Epithelial cell of prostate (primary cell): ENCODE results near the gene THBS2.
A peak's percentile ranks its signal among the peaks of the same experiment; 100 is the strongest.
"Not testable (repeated sequence)": the region's sequence is repeated elsewhere in the genome, so short reads cannot be mapped to it uniquely, and the experiment has no call there.

Experiments used
- DNase-seq: peaks from one replicate; pipeline ENCODE4 v3.0.0-alpha.2; 2011; ENCODE audit warnings: low read depth, low spot score
- H3K27ac ChIP-seq: fragments of 450-650 bp; 2 replicates; pipeline ENCODE4 v1.5.1; 2017; ENCODE audit warnings: mild to moderate bottlenecking

THBS2 gene

DNA sequence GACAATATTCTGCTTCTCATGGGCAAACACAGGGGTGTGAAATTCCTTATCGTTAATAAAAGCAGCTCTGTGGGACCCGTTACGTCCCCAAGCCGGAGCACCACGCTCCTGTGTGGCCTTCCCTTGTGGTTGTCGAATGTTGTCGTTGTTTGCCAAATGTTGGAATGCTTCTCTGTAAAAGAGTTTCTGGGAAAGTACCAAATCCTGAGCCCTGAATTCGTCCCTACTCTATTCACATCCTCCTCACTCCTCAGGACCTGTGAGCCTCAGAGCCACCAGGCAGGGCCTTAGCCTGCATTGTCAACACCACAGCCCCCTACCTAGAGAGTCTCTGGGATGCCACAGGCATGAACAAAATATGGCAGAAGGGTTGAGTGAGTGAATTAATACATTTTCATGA lies 64.0 kb downstream of the THBS2 start:
- DNase-seq = no peak
- no peak overlapping the region for H3K27ac ChIP-seq

- no peak overlapping the region for H3K27ac ChIP-seq
- no peak for DNase-seq
Measured at GRCh38 chr6:169189182-169189581, 64.5 kb downstream of the THBS2 start.

DNA sequence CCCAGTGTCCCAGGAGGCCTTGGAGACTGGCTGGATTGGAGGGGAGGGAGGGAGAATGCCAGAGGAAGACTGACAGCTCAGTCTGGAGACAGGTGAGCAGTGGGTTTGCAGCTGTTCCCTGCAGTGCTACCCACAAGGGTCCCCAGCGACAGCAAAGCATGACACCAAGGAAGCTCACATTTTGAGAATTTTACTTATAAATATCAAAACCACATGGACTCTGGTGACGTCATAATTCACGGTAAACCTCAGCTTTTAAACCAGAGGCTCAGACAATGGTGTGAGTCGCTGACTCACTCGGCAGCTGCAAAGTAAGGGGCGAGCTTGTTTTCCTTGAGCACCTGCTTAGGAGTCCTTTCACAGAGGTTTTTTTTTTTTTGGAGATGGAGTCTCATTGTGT lies 65.2 kb downstream of the THBS2 start:
- no peak overlapping the region for H3K27ac ChIP-seq
- DNase-seq = peak; percentile 31

GRCh38 chr6:169188051-169188470 lies 65.6 kb downstream of the THBS2 start:
- H3K27ac ChIP-seq = no peak overlapping the region
- DNase-seq = no peak

GRCh38 chr6:169186496-169187169 lies 67.0 kb downstream of the THBS2 start:
- H3K27ac ChIP-seq = no peak overlapping the region
- no peak for DNase-seq

DNA sequence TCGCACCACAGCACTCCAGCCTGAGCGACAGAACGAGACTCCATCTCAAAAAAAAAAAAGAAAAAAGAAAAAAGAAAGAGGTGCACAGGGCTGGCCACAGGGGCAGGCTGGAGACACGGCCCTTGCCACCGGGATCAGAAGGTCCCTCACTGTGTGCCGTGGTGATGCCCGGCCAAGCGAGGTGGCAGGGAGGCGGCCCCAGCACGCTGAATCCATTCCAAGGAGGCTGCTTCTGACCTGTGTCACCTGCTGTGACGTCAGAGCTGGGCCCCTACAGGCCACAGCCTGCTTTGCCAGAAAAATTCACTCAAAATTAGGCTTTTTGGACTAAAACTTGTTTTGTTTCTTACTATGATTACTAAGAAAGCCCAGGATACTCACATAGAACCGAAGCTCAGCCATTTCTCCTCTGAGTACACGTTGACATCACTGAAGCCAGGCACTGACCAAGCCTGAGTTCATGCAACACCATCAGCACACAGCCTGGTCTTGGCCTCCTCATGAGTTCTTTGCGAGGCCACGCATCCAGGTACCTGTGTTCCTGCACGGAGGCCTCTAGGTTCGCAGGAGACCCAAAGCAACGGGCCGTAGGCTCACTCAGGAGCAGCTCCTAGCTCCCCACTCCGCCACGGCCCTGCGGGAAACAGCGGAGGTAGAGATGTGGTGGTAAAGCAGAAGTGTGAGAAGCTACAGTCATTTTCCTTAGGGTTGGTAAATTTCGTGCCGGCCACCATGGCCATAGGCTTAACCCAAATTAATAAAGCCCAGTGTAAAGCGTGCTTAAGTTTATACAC lies 67.8 kb downstream of the THBS2 start:
- no peak overlapping the region for H3K27ac ChIP-seq
- DNase-seq = no peak

- no peak overlapping the region for H3K27ac ChIP-seq
- DNase-seq = no peak
Measured at GRCh38 chr6:169185011-169185521, 68.6 kb downstream of the THBS2 start.

- no peak overlapping the region for H3K27ac ChIP-seq
- no peak for DNase-seq
Measured at GRCh38 chr6:169184419-169184818, 69.2 kb downstream of the THBS2 start.

DNA sequence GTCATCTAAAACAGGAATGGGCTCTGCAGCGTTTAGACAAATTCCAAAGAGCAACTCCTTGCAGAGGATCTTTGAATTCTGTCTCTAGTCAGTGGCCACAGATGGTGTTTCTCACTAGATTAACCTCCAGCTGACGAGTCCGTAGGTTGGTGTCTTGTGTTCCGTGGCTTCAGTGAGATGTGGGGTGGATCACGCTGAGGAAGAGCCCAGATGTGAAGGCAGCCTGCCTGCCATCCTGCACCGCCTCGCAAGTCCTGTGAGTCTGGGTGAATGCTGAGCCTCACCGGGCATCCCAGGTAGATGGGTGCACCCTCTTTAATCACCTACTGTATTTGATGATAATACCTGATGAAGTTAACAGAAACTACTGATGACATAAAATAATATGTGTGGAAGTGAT lies 70.4 kb downstream of the THBS2 start:
- no peak for DNase-seq
- H3K27ac ChIP-seq = no peak overlapping the region

- H3K27ac ChIP-seq, DNase-seq: not testable (repeated sequence)
Measured at GRCh38 chr6:169179831-169180230, 73.8 kb downstream of the THBS2 start.

DNA sequence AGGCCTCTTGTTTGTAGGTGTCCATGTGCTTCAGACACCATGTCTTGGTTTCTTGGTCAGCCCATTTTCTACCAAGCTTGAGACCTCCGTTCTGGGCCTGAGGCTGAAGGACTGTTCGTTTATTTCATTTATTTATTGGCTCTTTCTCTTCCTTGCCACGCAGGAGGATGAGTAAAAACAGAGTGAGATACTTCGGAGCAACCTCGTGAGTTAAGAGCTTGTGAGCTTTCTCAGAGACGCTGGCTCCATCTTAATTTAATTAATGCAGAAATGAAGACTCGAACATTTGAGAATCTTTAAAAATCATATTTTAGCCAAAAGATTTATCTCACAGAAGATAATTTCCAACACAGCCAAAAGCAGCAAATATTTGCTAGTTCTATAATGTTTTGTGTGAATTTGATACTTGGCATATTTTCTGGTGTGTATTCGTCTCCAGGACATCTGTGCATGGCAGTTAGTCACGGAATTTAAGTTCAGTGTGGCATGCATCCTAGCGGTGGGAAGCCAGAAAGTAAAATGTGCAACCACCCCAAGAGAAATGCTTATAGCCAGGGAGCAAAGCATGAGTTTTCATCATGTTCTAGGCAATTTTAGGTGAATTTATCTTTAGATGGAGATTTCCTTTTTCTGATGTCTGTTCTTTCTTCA lies 76.0 kb downstream of the THBS2 start:
- H3K27ac ChIP-seq = no peak overlapping the region
- no peak for DNase-seq

- H3K27ac ChIP-seq = no peak overlapping the region
- DNase-seq = no peak
Measured at GRCh38 chr6:169176361-169176991, 77.2 kb downstream of the THBS2 start.

DNA sequence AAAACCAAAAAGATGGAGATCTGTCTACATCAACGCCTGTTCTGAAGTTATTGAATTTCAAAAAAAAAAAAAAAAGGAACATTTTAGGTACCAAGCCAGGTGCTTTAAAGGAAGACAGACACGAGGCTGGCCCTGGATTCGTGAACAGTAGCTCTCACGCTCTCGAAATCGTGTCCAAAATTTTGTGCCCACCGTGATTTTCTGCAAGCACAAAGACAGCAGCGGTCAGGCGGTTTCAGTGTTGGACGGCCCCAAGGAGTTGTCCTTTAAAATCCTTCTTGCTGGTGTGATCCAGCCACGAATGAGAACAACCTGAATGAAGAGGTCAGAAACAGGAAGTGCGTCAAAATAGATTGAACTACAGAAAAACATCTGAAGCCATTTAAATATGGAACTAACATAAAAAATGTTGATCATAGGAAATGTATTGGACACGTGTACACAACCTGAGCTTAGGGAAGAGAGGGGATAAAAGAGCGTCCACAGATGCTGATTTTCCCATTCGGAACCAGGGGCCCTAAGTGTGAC lies 78.2 kb downstream of the THBS2 start:
- H3K27ac ChIP-seq = no peak overlapping the region
- DNase-seq = no peak

- H3K27ac ChIP-seq = peak overlapping the region; percentile 74
- DNase-seq = no peak
Measured at GRCh38 chr6:169174516-169175359, 78.9 kb downstream of the THBS2 start.

DNA sequence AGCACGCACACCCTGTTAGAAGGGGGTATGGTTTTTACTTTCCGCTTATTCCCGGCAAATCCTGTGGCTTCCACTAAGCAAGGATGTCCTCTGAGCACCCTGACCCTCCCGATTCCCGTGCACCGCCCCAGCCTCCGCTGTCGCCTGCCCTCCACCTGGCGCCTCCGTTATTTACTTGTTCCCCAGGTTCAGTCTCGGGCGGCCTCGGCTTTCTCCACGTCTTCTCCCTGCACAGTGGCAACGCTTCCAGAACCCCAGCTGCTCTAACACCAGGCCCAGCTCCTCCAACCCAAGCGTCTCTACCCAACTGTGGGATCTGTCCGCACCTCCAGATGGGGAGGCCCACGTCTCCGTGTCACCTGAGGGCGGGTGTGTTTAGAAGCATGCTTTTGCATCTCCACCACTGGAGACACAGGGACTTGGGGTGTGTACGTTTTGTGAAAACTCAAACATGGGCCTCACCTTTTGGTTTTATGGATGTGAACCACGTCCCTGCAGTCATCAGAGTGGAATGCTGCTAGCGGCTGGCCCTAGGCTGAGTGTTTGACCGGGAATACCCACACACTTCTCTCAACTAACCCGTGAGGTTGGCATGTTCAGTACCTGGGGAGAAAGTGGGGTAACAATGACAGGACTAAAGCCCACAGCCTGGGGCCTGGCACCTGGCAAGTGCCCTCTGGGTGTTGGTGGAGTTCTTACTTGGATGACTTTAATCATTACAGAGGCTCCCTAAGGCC lies 79.9 kb downstream of the THBS2 start:
- peak; percentile 50 for DNase-seq
- H3K27ac ChIP-seq = peak overlapping the region; percentile 74

- H3K27ac ChIP-seq = peak overlapping the region; percentile 74
- no peak for DNase-seq
Measured at GRCh38 chr6:169172946-169173345, 80.7 kb downstream of the THBS2 start.

DNA sequence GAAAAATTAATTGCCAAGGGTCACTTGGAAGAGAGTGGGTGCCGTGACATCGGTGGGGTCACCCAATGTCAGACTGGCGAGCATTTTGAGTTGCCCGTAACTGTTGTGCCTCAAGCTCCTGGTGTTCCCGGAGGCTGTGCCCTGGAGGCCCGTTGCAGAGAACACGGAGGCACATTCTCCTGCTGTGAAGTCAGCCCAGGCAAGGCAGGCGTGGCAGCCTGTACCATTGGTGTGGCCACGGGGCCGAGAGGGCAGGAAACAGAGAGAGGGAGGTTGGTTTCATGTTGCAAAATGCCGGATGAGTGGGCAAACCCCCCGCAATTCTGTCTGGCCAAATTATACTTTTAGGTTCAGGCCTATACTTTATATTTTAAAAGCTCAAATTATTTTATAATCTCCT lies 81.2 kb downstream of the THBS2 start:
- DNase-seq = peak; percentile 45
- H3K27ac ChIP-seq = peak overlapping the region; percentile 74

GRCh38 chr6:169171951-169172350 lies 81.7 kb downstream of the THBS2 start:
- no peak for DNase-seq
- peak overlapping the region; percentile 74 for H3K27ac ChIP-seq

- peak overlapping the region; percentile 74 for H3K27ac ChIP-seq
- no peak for DNase-seq
Measured at GRCh38 chr6:169171016-169171415, 82.6 kb downstream of the THBS2 start.
